Activated naive CD8-positive, alpha-beta T cell (primary cell): ENCODE results near the gene CSNK1G1.
"Not testable (repeated sequence)": the region's sequence is repeated elsewhere in the genome, so short reads cannot be mapped to it uniquely, and the experiment has no call there.

Experiments
- H3K27ac Mint-ChIP-seq: one replicate; pipeline ENCODE4 v1.8.0; 2021; ENCODE audit warnings: mixed read lengths
- H3K27me3 Mint-ChIP-seq: one replicate; pipeline ENCODE4 v1.8.0; 2021; ENCODE audit warnings: mixed read lengths
- H3K36me3 Mint-ChIP-seq: one replicate; pipeline ENCODE4 v1.8.0; 2021; ENCODE audit warnings: mixed read lengths
- H3K4me1 Mint-ChIP-seq: one replicate; pipeline ENCODE4 v1.8.0; 2021; ENCODE audit warnings: low read depth, mixed read lengths
- H3K4me3 Mint-ChIP-seq: one replicate; pipeline ENCODE4 v1.8.0; 2021; ENCODE audit warnings: mild to moderate bottlenecking, mixed read lengths
- H3K9me3 Mint-ChIP-seq: one replicate; pipeline ENCODE4 v1.8.0; 2021; ENCODE audit warnings: low read depth, mixed read lengths

CSNK1G1 gene

DNA sequence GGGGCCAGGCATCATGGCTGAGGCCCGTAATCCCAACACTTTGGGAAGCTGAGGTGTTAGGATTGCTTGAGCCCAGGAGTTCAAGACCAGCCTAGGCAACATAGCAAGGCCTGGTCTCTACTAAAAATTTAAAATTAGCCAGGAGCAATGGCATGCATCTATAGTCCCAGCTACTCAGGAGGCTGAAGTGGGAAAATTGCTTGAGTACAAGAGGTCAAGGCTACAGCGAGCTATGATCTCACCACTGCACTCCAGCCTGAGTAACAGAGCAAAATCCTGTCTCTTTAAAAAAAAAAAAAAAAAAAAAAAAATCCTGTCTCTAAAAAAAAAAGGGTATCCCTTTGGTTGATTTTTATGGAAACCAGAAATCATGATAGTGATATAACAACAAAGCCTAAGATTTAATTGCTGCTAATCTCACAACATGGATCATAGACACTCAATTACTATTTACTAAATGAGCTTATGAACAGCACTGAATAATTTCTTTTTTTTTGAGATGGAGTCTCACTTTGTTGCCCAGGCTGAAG, 13.2 kb upstream of the CSNK1G1 start:
- H3K27ac Mint-ChIP-seq: no peak overlapping the region
- H3K36me3 Mint-ChIP-seq: no peaks in the 10 kb centered on the region
- peaks cover 2% of the 10 kb centered on the region for H3K4me1 Mint-ChIP-seq

GRCh38 chr15:64361259-64361658, 5.3 kb upstream of the CSNK1G1 start:
- H3K27me3 Mint-ChIP-seq: no peaks in the 10 kb centered on the region
- H3K9me3 Mint-ChIP-seq: no peaks in the 10 kb centered on the region
- no peak overlapping the region for H3K4me3 Mint-ChIP-seq
- H3K4me1 Mint-ChIP-seq: peaks cover 5% of the 10 kb centered on the region
- no peak overlapping the region for H3K27ac Mint-ChIP-seq
- no peaks in the 10 kb centered on the region for H3K36me3 Mint-ChIP-seq

More for the DNA sequence above, 13.2 kb upstream of the CSNK1G1 start:
- no peak overlapping the region for H3K4me3 Mint-ChIP-seq
- H3K27me3 Mint-ChIP-seq: no peaks in the 10 kb centered on the region
- H3K9me3 Mint-ChIP-seq: no peaks in the 10 kb centered on the region

DNA sequence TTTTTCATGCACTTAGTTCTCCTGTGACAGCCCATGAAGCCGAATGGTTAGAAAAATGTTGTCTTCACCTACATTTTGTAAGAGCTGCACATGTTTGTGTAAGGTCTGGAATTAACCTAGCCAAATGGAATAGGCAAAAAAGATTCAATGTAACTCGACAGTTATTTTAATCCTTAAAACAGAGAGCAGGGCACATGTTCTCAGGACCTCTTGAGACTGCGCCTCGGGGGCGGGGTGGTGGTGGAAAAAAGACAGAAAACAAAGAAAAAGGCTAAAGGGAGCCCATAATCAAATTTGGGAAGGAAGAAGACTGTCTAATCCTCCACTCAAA, 702 bp upstream of the CSNK1G1 start:
- no peaks in the 10 kb centered on the region for H3K27me3 Mint-ChIP-seq
- peaks cover 16% of the 10 kb centered on the region for H3K4me1 Mint-ChIP-seq
- peak overlapping the region; percentile 89 for H3K27ac Mint-ChIP-seq
- peak overlapping the region; percentile 94 for H3K4me3 Mint-ChIP-seq
- no peaks in the 10 kb centered on the region for H3K36me3 Mint-ChIP-seq
- no peaks in the 10 kb centered on the region for H3K9me3 Mint-ChIP-seq

DNA sequence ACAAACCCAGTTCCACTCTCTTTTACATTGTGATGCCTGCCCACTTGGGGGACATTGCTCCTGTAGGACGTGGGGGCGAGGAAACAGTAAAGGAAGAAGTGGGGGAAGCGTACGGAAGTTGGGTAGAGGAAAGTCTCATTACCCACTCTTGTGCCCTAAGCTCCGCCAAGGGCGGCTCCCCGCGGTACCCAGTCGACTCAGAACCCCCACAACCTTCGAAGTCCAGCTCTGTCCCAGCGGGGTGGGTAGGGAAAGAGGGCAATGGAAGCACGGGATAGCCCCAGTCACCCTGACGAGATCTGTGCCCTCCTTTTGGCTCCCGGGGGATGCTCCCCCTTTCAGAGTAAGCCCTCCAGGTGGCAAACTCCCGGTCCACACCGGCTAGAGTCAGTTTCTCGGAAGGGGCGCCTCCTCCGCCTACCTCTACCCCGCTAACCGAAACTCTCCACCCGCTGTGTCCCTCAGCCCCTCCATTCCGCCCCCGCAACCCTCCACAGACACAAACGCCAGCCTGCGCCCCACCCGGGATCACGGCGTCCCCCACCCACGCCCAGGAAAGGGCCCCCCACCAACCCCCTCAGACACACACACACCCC, 527 bp downstream of the CSNK1G1 start:
- Mint-ChIP-seq H3K36me3 (no peaks in the 10 kb centered on the region), H3K27me3 (no peaks in the 10 kb centered on the region), H3K27ac (peak overlapping the region; percentile 89), H3K4me1 (peaks cover 20% of the 10 kb centered on the region), H3K9me3 (no peaks in the 10 kb centered on the region), H3K4me3 (peak overlapping the region; percentile 94)

DNA sequence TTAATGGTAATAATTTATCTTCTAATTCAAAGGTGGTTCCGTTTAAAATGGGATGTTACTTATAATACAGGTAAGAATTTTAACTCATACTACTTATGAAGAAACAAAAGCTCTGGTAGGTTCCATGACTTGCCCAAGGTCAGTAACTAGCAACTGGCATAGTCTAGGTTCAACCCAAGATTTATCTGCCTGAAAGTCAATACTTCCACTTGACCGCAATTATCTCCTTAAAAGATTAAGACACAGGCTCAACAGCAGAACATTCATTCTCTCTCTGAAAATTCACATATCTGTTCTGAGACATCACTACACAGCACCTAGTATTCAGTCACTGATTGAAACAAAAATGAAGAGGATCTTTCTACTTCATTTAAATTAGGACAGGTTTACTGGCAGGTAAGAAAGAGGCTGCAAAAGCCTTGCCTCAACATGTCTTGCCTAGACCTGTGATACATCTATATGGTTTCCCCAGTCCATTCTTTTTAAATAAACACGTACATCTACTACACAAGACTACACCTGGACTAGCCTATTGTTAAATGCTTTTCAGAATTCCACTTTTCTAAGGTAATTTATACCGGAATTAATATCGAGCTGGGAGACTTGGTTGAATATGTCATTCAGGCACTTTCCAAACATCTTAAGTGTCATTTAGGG, 1.2 kb downstream of the CSNK1G1 start:
- H3K27me3 Mint-ChIP-seq: no peaks in the 10 kb centered on the region
- no peaks in the 10 kb centered on the region for H3K9me3 Mint-ChIP-seq
- H3K4me3 Mint-ChIP-seq: peak overlapping the region; percentile 94

DNA sequence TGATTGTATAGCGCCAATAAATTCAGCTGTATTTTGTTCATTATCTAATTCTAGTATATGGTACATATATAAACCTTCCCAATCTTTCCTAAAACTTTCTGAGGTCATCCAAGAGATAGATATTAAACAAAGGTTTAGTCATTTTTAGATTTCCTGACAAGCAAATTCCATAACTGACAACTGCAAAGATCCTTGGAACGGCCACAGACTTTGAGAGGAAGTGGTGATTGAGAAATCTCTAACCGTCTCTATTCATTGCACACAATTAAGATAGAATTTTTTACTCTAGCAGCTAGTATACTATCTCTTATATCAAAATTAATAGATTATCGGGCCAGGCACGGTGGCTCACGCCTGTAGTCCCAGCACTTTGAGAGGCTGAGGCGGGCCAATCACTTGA, 4.7 kb downstream of the CSNK1G1 start:
- Mint-ChIP-seq H3K27ac (no peak overlapping the region), H3K4me3 (no peak overlapping the region), H3K27me3 (no peaks in the 10 kb centered on the region), H3K4me1 (peaks cover 17% of the 10 kb centered on the region), H3K36me3 (peaks cover 6% of the 10 kb centered on the region), H3K9me3 (no peaks in the 10 kb centered on the region)

More for the DNA sequence above, 1.2 kb downstream of the CSNK1G1 start:
- H3K4me1 Mint-ChIP-seq: peaks cover 20% of the 10 kb centered on the region
- peak overlapping the region; percentile 89 for H3K27ac Mint-ChIP-seq
- no peaks in the 10 kb centered on the region for H3K36me3 Mint-ChIP-seq

DNA sequence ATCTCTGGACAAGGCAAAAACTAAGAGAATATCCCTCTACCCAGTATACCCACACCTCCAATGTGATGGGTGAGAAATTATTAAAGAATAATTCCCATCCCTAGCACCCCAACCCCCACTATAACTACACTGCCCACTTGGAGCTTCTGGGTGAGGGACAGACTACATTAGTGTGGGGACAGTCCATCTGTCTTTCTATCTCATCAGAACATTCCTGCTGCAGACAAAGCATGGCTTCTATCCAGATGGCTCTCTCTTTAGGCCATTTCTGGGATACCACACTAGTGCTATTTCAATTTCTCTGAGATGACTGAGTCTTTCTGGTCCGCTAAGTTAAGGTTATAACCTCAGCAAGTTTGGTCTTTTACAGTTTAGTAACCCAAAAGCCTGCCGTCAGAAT, 6.6 kb downstream of the CSNK1G1 start:
- no peak overlapping the region for H3K27ac Mint-ChIP-seq
- peaks cover 18% of the 10 kb centered on the region for H3K4me1 Mint-ChIP-seq
- H3K9me3 Mint-ChIP-seq: no peaks in the 10 kb centered on the region
- H3K36me3 Mint-ChIP-seq: peaks cover 6% of the 10 kb centered on the region
- no peaks in the 10 kb centered on the region for H3K27me3 Mint-ChIP-seq
- no peak overlapping the region for H3K4me3 Mint-ChIP-seq

- H3K9me3 Mint-ChIP-seq: no peaks in the 10 kb centered on the region
- peaks cover 7% of the 10 kb centered on the region for H3K36me3 Mint-ChIP-seq
- no peak overlapping the region for H3K27ac Mint-ChIP-seq
- no peaks in the 10 kb centered on the region for H3K27me3 Mint-ChIP-seq
- no peak overlapping the region for H3K4me3 Mint-ChIP-seq
- H3K4me1 Mint-ChIP-seq: peaks cover 22% of the 10 kb centered on the region
Measured at GRCh38 chr15:64348455-64348854, 7.5 kb downstream of the CSNK1G1 start.

DNA sequence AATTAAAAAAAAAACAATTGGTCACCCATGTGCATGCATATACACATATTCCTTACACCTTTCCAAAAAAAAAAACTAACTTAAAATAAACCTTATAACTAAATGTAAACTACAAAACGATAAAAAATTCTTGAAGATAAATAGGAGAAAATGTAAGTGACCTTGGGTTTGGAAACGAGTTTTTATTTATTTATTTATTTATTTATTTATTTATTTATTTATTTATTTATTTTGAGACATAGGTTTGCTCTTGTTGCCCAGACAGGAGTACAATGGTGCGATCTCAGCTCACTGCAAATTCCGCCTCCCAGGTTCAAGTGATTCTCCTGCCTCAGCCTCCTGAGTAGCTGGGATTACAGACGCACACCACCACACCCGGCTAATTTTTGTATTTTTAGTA, 9.7 kb downstream of the CSNK1G1 start:
- H3K4me3 Mint-ChIP-seq, H3K27ac Mint-ChIP-seq, H3K9me3 Mint-ChIP-seq, H3K27me3 Mint-ChIP-seq, H3K36me3 Mint-ChIP-seq: not testable (repeated sequence)
- peaks cover 25% of the 10 kb centered on the region for H3K4me1 Mint-ChIP-seq

DNA sequence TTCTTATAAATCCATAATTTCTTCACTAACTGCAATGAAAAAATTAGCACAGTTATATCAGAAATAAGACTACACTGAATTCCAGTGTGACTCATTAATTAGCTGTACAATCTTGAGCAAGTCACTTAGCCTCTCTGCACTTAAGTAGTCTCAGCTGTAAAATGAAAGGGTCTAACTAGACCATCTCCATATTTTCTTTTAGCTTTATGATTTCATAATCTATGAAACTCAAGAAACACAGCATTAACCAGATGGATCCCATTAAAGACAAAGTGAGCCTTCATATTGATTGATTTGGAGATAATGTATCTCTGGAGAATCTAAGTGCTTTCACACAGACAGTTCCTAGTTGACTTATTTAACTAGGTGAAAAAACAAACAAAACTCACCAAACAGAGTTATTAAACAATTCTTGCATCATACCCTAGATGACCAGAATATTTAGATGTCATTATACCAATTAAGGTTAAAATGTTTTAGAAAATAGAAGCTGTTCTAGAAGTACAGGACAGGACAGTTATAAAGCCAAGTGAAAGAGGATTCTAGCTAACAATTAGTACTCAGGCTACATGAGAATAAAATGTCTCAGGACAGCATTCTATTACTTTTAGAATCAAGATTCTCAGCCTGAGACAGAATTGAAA, 11.2 kb downstream of the CSNK1G1 start:
- no peaks in the 10 kb centered on the region for H3K27me3 Mint-ChIP-seq
- H3K36me3 Mint-ChIP-seq: peaks cover 10% of the 10 kb centered on the region
- H3K4me1 Mint-ChIP-seq: peaks cover 21% of the 10 kb centered on the region
- no peaks in the 10 kb centered on the region for H3K9me3 Mint-ChIP-seq
- no peak overlapping the region for H3K27ac Mint-ChIP-seq
- H3K4me3 Mint-ChIP-seq: no peak overlapping the region

DNA sequence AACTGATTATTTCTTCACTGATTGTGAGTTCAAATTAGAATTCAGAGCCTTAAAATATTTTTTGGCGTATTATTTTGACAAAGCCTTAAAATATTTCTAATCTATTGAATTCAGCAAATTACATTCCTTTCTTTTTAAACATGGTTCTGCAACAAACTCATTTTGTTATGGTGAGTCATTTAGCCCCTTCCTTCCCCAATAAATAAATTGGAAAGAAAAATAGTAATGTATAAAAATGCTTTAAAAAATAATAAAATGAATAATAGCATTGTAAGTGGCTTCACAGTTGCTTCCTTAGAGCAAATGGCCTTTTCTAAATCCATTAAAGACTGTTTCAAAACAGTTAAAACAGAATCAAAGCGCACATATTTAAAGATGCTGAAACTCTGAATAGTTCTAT, 12.1 kb downstream of the CSNK1G1 start:
- Mint-ChIP-seq H3K27ac (no peak overlapping the region), H3K4me1 (peaks cover 21% of the 10 kb centered on the region), H3K4me3 (no peak overlapping the region), H3K27me3 (no peaks in the 10 kb centered on the region), H3K36me3 (peaks cover 10% of the 10 kb centered on the region), H3K9me3 (no peaks in the 10 kb centered on the region)

DNA sequence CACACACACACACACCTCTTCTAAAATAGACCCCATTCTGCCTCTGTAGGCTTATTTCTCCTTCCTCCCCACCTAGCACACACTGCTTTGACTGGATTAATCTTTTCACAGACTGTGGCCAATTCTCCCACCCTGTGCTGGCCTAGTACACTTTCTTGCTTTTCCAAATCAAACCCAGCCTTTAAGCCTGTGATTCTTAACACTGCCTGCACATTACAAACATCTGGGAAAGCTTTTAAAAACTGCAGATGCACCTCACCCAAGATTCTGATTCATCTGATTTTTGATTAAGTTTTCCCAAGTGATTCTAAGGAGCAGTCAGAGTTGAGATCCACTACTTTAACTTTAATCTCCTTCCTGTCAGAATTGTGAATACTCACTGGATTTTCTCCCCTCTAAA, 12.8 kb downstream of the CSNK1G1 start:
- Mint-ChIP-seq H3K4me3 (no peak overlapping the region), H3K27me3 (no peaks in the 10 kb centered on the region), H3K27ac (no peak overlapping the region), H3K4me1 (peaks cover 22% of the 10 kb centered on the region), H3K9me3 (no peaks in the 10 kb centered on the region), H3K36me3 (peaks cover 12% of the 10 kb centered on the region)

DNA sequence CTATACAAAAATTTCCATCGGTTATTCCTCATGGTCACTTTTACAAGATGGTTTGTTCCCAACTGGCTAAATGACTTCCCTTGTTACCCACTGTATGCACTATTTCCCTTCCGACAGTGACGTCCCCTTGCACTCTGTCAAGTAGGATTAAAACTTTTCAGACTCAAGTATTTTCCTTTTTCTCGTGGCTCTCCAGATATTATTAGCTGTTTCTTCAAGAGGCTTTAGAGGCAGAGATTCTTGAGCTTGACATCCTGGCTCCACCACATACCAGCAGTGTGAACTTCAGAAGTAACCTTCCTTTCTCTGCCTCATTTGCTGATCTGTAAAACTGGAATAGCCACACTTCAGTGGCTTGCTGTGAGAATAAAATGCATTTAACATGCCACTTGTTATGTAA, 14.0 kb downstream of the CSNK1G1 start:
- no peak overlapping the region for H3K4me3 Mint-ChIP-seq
- peaks cover 8% of the 10 kb centered on the region for H3K36me3 Mint-ChIP-seq
- H3K9me3 Mint-ChIP-seq: no peaks in the 10 kb centered on the region
- peaks cover 26% of the 10 kb centered on the region for H3K4me1 Mint-ChIP-seq
- no peaks in the 10 kb centered on the region for H3K27me3 Mint-ChIP-seq
- no peak overlapping the region for H3K27ac Mint-ChIP-seq

- Mint-ChIP-seq H3K4me3 (no peak overlapping the region), H3K27me3 (no peaks in the 10 kb centered on the region), H3K27ac (peak overlapping the region; percentile 10), H3K9me3 (no peaks in the 10 kb centered on the region), H3K4me1 (peaks cover 36% of the 10 kb centered on the region), H3K36me3 (peaks cover 6% of the 10 kb centered on the region)
Measured at GRCh38 chr15:64340355-64340754, 15.6 kb downstream of the CSNK1G1 start.

DNA sequence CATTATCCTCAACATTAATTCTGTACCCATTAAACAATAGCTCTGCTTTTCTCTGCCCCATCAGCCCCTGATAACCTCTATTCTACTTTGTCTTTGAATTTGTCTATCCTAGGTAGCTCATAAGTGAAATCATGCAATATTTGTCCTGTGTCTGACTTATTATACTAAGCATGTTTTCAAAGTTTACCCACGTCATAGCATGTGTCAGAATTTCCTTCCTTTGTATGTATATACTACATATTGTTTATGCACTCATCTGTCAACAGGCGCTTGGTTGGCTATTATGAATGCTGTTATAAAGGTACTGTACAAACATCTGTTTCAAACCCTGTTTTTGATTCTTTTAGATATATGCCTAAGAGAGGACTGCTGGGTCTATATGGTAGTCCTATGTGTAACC, 18.2 kb downstream of the CSNK1G1 start:
- H3K27ac Mint-ChIP-seq: peak overlapping the region; percentile 36

More for the DNA sequence above, 18.2 kb downstream of the CSNK1G1 start:
- Mint-ChIP-seq H3K9me3 (no peaks in the 10 kb centered on the region), H3K4me1 (peaks cover 40% of the 10 kb centered on the region), H3K4me3 (no peak overlapping the region), H3K27me3 (no peaks in the 10 kb centered on the region), H3K36me3 (peaks cover 6% of the 10 kb centered on the region)
